H1 (cell line): Measurements from ENCODE around the gene STX10. TPM values are rescaled to one million over a fixed set of nuclear protein-coding genes. Genes with fewer than 3 reads are reported as not detected.

Experiments
- ATF3 ChIP-seq: IDR thresholded peaks from 2 replicates; pipeline ENCODE4 v1.6.1; 2011; ENCODE audit warnings: low read depth, mild to moderate bottlenecking, low read length; ENCODE audit not compliant: insufficient read depth
- CEBPB ChIP-seq: IDR thresholded peaks from 2 replicates; pipeline ENCODE4 v1.6.1; 2012; ENCODE audit warnings: low read depth, low read length
- CHD1 ChIP-seq: IDR thresholded peaks from 2 replicates; pipeline ENCODE4 v1.6.1; 2012; ENCODE audit warnings: low read depth, low read length, improper control_type of control experiment
- CHD2 ChIP-seq: IDR thresholded peaks from 2 replicates; pipeline ENCODE4 v1.6.1; 2012; ENCODE audit warnings: low read length, improper control_type of control experiment
- CHD7 ChIP-seq: fragments of 300-600 bp; sonication (generic); IDR thresholded peaks from 2 replicates; pipeline ENCODE4 v1.7.1; 2012; ENCODE audit warnings: low read length, moderate library complexity, mild to moderate bottlenecking, inconsistent platforms; ENCODE audit not compliant: insufficient replicate concordance
- CREB1 ChIP-seq: IDR thresholded peaks from 2 replicates; pipeline ENCODE4 v1.6.1; 2012; ENCODE audit warnings: inconsistent platforms
- CTBP2 ChIP-seq: IDR thresholded peaks from 2 replicates; pipeline ENCODE4 v1.7.0; 2011; ENCODE audit warnings: borderline replicate concordance, mild to moderate bottlenecking, moderate library complexity, mixed read lengths, low read length; ENCODE audit not compliant: insufficient read depth, insufficient read length
- EZH2 ChIP-seq: fragments of 200-600 bp; sonication (generic); IDR thresholded peaks from 2 replicates; pipeline ENCODE4 v1.7.1; 2012; ENCODE audit warnings: low read depth, mild to moderate bottlenecking, moderate library complexity, low read length, inconsistent platforms; ENCODE audit not compliant: severe bottlenecking
- POLR2AphosphoS5 ChIP-seq: IDR thresholded peaks from 2 replicates; pipeline ENCODE4 v1.6.1; 2011; ENCODE audit warnings: low read depth, low read length
- SP4 ChIP-seq: IDR thresholded peaks from 2 replicates; pipeline ENCODE4 v1.6.1; 2012; ENCODE audit warnings: low read length, inconsistent platforms
- YY1 ChIP-seq: IDR thresholded peaks from 2 replicates; pipeline ENCODE4 v1.6.1; 2011; ENCODE audit warnings: low read depth, mild to moderate bottlenecking, low read length
- polyA plus RNA-seq, 7 experiments: library from polyadenylated mRNA; depleted of rRNA in 3 of 7; stranded (reverse) in 5 of 7; unstranded in 2 of 7; fragments of >200 nt in 5 of 7; fragments of 200-250 nt in 2 of 7; gene quantifications; 1 replicate in 5 of 7; 2 replicates in 1 of 7; 4 replicates in 1 of 7; pipeline versions ENCODE4 v1.2.1 to v1.2.3, GENCODE V29; 2011 to 2013; ENCODE audit warnings: missing spikeins in 2 of 7, mixed read lengths in 2 of 7
- total RNA-seq: library from RNA; stranded (reverse); fragmentation: NEBNext Ultra II Directional; extraction: Animal tissue kit (Norgen Biotek cat#: 25700); gene quantifications from 2 replicates; pipeline ENCODE4 v1.2.1, GENCODE V29; 2021

The STX10 gene
- total and polyA plus RNA-seq, 2 of the 8 experiments (the other 6 are each of a cell fraction or from before 2014, with no cell fraction given) = 53.0 to 80.1 TPM

GRCh38 chr19:13118424-13119193 lies 31.6 kb downstream of the STX10 start (continued):
- TF ChIP-seq CHD7 (no peak), YY1 (no peak), SP4 (no peak), CHD1 (no peak), EZH2 (no peak), CTBP2 (no peak), ATF3 (no peak), CEBPB (no peak), POLR2AphosphoS5 (no peak), CREB1 (no peak), CHD2 (no peak)
